Measurements from ENCODE around the gene ST3GAL3. TPM values are rescaled to one million over a fixed set of nuclear protein-coding genes. Genes with fewer than 3 reads are reported as not detected.

The ST3GAL3 gene
- total RNA-seq, 1 experiment from 2014 or later, result 20.0 TPM

GRCh38 chr1:43797891-43798290 lies 90.6 kb downstream of the ST3GAL3 start:
- TF ChIP-seq CTCF (IDR thresholded peaks at IDR 0.05; ENCODE audit: unreplicated experiment), result no peak
- no peak overlapping the region for H3K4me3 Mint-ChIP-seq (ENCODE audit: low read depth, unreplicated experiment)
- CTCF ChIA-PET, result no interaction called here

GRCh38 chr1:43799656-43800635 lies 92.6 kb downstream of the ST3GAL3 start:
- no TSS peak for BruUV-seq (replicated peaks)
- no peak overlapping the region for H3K27ac Mint-ChIP-seq (ENCODE audit: unreplicated experiment)
- no peaks in the 10 kb centered on the region for H3K36me3 Mint-ChIP-seq (ENCODE audit: insufficient read depth, unreplicated experiment)
- no peaks in the 10 kb centered on the region for H3K27me3 Mint-ChIP-seq (ENCODE audit: unreplicated experiment)
- CTCF ChIA-PET, result no interaction called here
- H3K4me1 Mint-ChIP-seq (ENCODE audit: low read depth, unreplicated experiment), result peaks cover 7% of the 10 kb centered on the region
- DNase-seq, result no peak
- intact Hi-C loops (cut with micrococcal nuclease; ENCODE audit: unreplicated experiment), result loop anchor here (5.0 kb wide), 1 partner anchor 52 kb away; no protein-coding TSS in a partner anchor
- H3K9me3 Mint-ChIP-seq (ENCODE audit: low read depth, unreplicated experiment), result no peaks in the 10 kb centered on the region
- no peak overlapping the region for H3K4me3 Mint-ChIP-seq (ENCODE audit: low read depth, unreplicated experiment)
- no peak for TF ChIP-seq CTCF (IDR thresholded peaks at IDR 0.05; ENCODE audit: unreplicated experiment)

More at GRCh38 chr1:43797891-43798290, 90.6 kb downstream of the ST3GAL3 start:
- Mint-ChIP-seq H3K9me3 (ENCODE audit: low read depth, unreplicated experiment) (no peaks in the 10 kb centered on the region), H3K27me3 (ENCODE audit: unreplicated experiment) (no peaks in the 10 kb centered on the region), H3K4me1 (ENCODE audit: low read depth, unreplicated experiment) (peaks cover 7% of the 10 kb centered on the region), H3K36me3 (ENCODE audit: insufficient read depth, unreplicated experiment) (no peaks in the 10 kb centered on the region), H3K27ac (ENCODE audit: unreplicated experiment) (no peak overlapping the region)
- BruUV-seq (replicated peaks), result no TSS peak
- intact Hi-C loops (cut with micrococcal nuclease; ENCODE audit: unreplicated experiment), result loop anchor here (5.0 kb wide), 1 partner anchor 54 kb away; no protein-coding TSS in a partner anchor
- DNase-seq, result no peak

GRCh38 chr1:43800771-43801170 lies 93.4 kb downstream of the ST3GAL3 start:
- intact Hi-C loops (cut with micrococcal nuclease; ENCODE audit: unreplicated experiment), result no loop called here
- Mint-ChIP-seq H3K4me3 (ENCODE audit: low read depth, unreplicated experiment) (no peak overlapping the region), H3K36me3 (ENCODE audit: insufficient read depth, unreplicated experiment) (no peaks in the 10 kb centered on the region), H3K9me3 (ENCODE audit: low read depth, unreplicated experiment) (no peaks in the 10 kb centered on the region), H3K27me3 (ENCODE audit: unreplicated experiment) (no peaks in the 10 kb centered on the region), H3K27ac (ENCODE audit: unreplicated experiment) (no peak overlapping the region), H3K4me1 (ENCODE audit: low read depth, unreplicated experiment) (peaks cover 7% of the 10 kb centered on the region)
- no peak for TF ChIP-seq CTCF (IDR thresholded peaks at IDR 0.05; ENCODE audit: unreplicated experiment)
- no peak for DNase-seq
- BruUV-seq (replicated peaks), result no TSS peak
- CTCF ChIA-PET, result no interaction called here

- no peak overlapping the region for H3K27ac Mint-ChIP-seq (ENCODE audit: unreplicated experiment)
- TF ChIP-seq CTCF (IDR thresholded peaks at IDR 0.05; ENCODE audit: unreplicated experiment), result no peak
- H3K4me3 Mint-ChIP-seq (ENCODE audit: low read depth, unreplicated experiment), result no peak overlapping the region
- CTCF ChIA-PET, result no interaction called here
- no peak for DNase-seq
- no TSS peak for BruUV-seq (replicated peaks)
- no peaks in the 10 kb centered on the region for H3K27me3 Mint-ChIP-seq (ENCODE audit: unreplicated experiment)
- peaks cover 7% of the 10 kb centered on the region for H3K4me1 Mint-ChIP-seq (ENCODE audit: low read depth, unreplicated experiment)
- H3K9me3 Mint-ChIP-seq (ENCODE audit: low read depth, unreplicated experiment), result no peaks in the 10 kb centered on the region
- H3K36me3 Mint-ChIP-seq (ENCODE audit: insufficient read depth, unreplicated experiment), result no peaks in the 10 kb centered on the region
- intact Hi-C loops (cut with micrococcal nuclease; ENCODE audit: unreplicated experiment), result no loop called here
These were observed 93.9 kb downstream of the ST3GAL3 start for GRCh38 chr1:43801203-43801602.
